DOHH2 (cell line): ENCODE results near the gene TNS1.

Experiments used
- H3F3A ChIP-seq: fragments of 200-600 bp; sonication (generic), shearing (Covaris generic); 2 replicates; pipeline ENCODE4 v1.6.0; 2016; ENCODE audit warnings: antibody characterized with exemption, mild to moderate bottlenecking; ENCODE audit not compliant: control insufficient read depth, insufficient read depth
- H3K27ac ChIP-seq: fragments of 200-600 bp; sonication (generic); 2 replicates; pipeline ENCODE4 v1.5.1; 2014; ENCODE audit warnings: low read depth, mild to moderate bottlenecking, low read length, moderate library complexity
- H3K27me3 ChIP-seq: fragments of 200-600 bp; sonication (generic); 2 replicates; pipeline ENCODE4 v1.6.1; 2014; ENCODE audit warnings: mild to moderate bottlenecking, low read length, mixed read lengths; ENCODE audit not compliant: control insufficient read depth
- H3K36me3 ChIP-seq: fragments of 200-600 bp; sonication (generic); 2 replicates; pipeline ENCODE4 v1.6.1; 2014; ENCODE audit warnings: mild to moderate bottlenecking, low read length, moderate library complexity, mixed read lengths; ENCODE audit not compliant: control insufficient read depth
- H3K4me1 ChIP-seq: fragments of 200-600 bp; sonication (generic); 2 replicates; pipeline ENCODE4 v1.6.1; 2014; ENCODE audit warnings: mild to moderate bottlenecking, low read length, mixed read lengths; ENCODE audit not compliant: control insufficient read depth
- H3K4me2 ChIP-seq: fragments of 200-600 bp; sonication (generic); 2 replicates; pipeline ENCODE4 v1.6.0; 2014; ENCODE audit warnings: mild to moderate bottlenecking, low read length, moderate library complexity
- H3K4me3 ChIP-seq: fragments of 200-600 bp; sonication (generic); 2 replicates; pipeline ENCODE4 v1.5.1; 2014; ENCODE audit warnings: mild to moderate bottlenecking, low read length, mixed read lengths
- H3K79me2 ChIP-seq: fragments of 200-600 bp; sonication (generic); 2 replicates; pipeline ENCODE4 v1.6.1; 2014; ENCODE audit warnings: mild to moderate bottlenecking, low read length, mixed read lengths; ENCODE audit not compliant: control insufficient read depth
- H3K9me2 ChIP-seq: fragments of 200-600 bp; sonication (generic); replicated peaks from 2 replicates; pipeline ENCODE4 v1.6.1; 2014; ENCODE audit warnings: mild to moderate bottlenecking, low read length, mixed read lengths; ENCODE audit not compliant: control insufficient read depth
- H3K9me3 ChIP-seq: fragments of 200-600 bp; sonication (generic); 2 replicates; pipeline ENCODE4 v1.6.1; 2014; ENCODE audit warnings: antibody characterized with exemption, low read length, mixed read lengths; ENCODE audit not compliant: control insufficient read depth, insufficient read depth
- H4K20me1 ChIP-seq: fragments of 200-600 bp; sonication (generic); 2 replicates; pipeline ENCODE4 v1.6.0; 2014; ENCODE audit warnings: low read depth, mild to moderate bottlenecking, antibody characterized with exemption, low read length, moderate library complexity; ENCODE audit not compliant: control insufficient read depth, insufficient read depth
- CTCF ChIP-seq: fragments of 200-600 bp; sonication (generic); IDR thresholded peaks from one replicate; pipeline ENCODE4 v1.5.1; 2014; ENCODE audit warnings: antibody characterized with exemption, mild to moderate bottlenecking, low read depth, low read length; ENCODE audit not compliant: poor library complexity, severe bottlenecking
- EZH2phosphoT487 ChIP-seq: fragments of 200-600 bp; sonication (generic); IDR thresholded peaks from 2 replicates; pipeline ENCODE4 v1.6.1; 2017; ENCODE audit warnings: borderline replicate concordance, mild to moderate bottlenecking, antibody characterized with exemption, low read length, moderate library complexity, mixed read lengths

TNS1 gene

GRCh38 chr2:218006741-218007140 is 3.9 kb upstream of the TNS1 start:
- Histone ChIP-seq H3K79me2 (no peaks in the 10 kb centered on the region), H3K27ac (no peak overlapping the region), H3K4me1 (no peaks in the 10 kb centered on the region), H3K4me3 (no peak overlapping the region), H3K9me3 (no peaks in the 10 kb centered on the region), H3K27me3 (peaks cover 37% of the 10 kb centered on the region), H3F3A (no peaks in the 10 kb centered on the region), H3K36me3 (no peaks in the 10 kb centered on the region), H4K20me1 (no peaks in the 10 kb centered on the region), H3K4me2 (no peak overlapping the region), H3K9me2 (no peaks in the 10 kb centered on the region)
- TF ChIP-seq EZH2phosphoT487 (no peak), CTCF (no peak)

GRCh38 chr2:218005486-218005885 is 2.7 kb upstream of the TNS1 start:
- H3K4me2 ChIP-seq: no peak overlapping the region
- no peaks in the 10 kb centered on the region for H3K9me3 ChIP-seq
- no peak overlapping the region for H3K4me3 ChIP-seq
- no peaks in the 10 kb centered on the region for H3K4me1 ChIP-seq
- TF ChIP-seq CTCF: no peak
- TF ChIP-seq EZH2phosphoT487: no peak
- no peak overlapping the region for H3K27ac ChIP-seq
- no peaks in the 10 kb centered on the region for H3F3A ChIP-seq
- no peaks in the 10 kb centered on the region for H3K36me3 ChIP-seq
- no peaks in the 10 kb centered on the region for H3K9me2 ChIP-seq
- peaks cover 25% of the 10 kb centered on the region for H3K27me3 ChIP-seq
- H4K20me1 ChIP-seq: no peaks in the 10 kb centered on the region
- no peaks in the 10 kb centered on the region for H3K79me2 ChIP-seq

GRCh38 chr2:218005028-218005427 is 2.2 kb upstream of the TNS1 start:
- no peaks in the 10 kb centered on the region for H3K4me1 ChIP-seq
- H4K20me1 ChIP-seq: no peaks in the 10 kb centered on the region
- peaks cover 20% of the 10 kb centered on the region for H3K27me3 ChIP-seq
- no peak overlapping the region for H3K4me3 ChIP-seq
- no peaks in the 10 kb centered on the region for H3K9me2 ChIP-seq
- no peaks in the 10 kb centered on the region for H3F3A ChIP-seq
- no peak overlapping the region for H3K4me2 ChIP-seq
- no peak for TF ChIP-seq CTCF
- TF ChIP-seq EZH2phosphoT487: no peak
- no peaks in the 10 kb centered on the region for H3K79me2 ChIP-seq
- no peaks in the 10 kb centered on the region for H3K36me3 ChIP-seq
- no peaks in the 10 kb centered on the region for H3K9me3 ChIP-seq
- no peak overlapping the region for H3K27ac ChIP-seq

- Histone ChIP-seq H3K4me1 (no peaks in the 10 kb centered on the region), H3K36me3 (no peaks in the 10 kb centered on the region), H3K79me2 (no peaks in the 10 kb centered on the region), H3K4me2 (no peak overlapping the region), H3K4me3 (no peak overlapping the region), H3K9me3 (no peaks in the 10 kb centered on the region), H4K20me1 (no peaks in the 10 kb centered on the region), H3F3A (no peaks in the 10 kb centered on the region), H3K27me3 (peaks cover 10% of the 10 kb centered on the region), H3K9me2 (no peaks in the 10 kb centered on the region), H3K27ac (no peak overlapping the region)
- no peak for TF ChIP-seq CTCF
- no peak for TF ChIP-seq EZH2phosphoT487
Observed at GRCh38 chr2:218003981-218004419, 1.2 kb upstream of the TNS1 start.
